ENCODE measurements around the gene COQ8A. TPM values are rescaled to one million over a fixed set of nuclear protein-coding genes. Genes with fewer than 3 reads are reported as not detected.

Gene COQ8A
- total RNA-seq, 4 donors from 2014 or later = 46.0 to 80.5 (median 67.7) TPM

DNA sequence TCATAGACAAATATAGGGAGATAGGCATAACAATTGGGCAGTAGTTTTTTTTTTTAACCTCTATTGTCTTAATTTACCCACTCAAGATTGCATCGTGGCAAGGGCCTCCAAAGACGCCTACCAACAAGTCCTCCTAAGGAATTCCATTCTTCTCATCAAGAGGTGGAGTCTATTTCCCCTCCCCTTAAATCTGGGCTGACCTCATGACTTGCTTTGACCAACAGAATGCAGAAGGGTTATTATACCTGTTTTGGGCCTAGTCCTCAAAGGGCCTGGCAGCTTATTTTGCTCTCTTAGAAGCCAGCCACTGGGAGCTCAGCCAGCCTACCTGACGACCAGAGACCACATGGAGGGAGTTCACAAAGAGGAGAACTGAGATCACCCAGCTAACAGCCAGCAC lies 92.3 kb downstream of the COQ8A start:
- H3K9me3 ChIP-seq = no peaks in the 10 kb centered on the region
- peaks cover 0 to 4% (median 2%) of the 10 kb centered on the region in 4 donors for H3K4me1 ChIP-seq
- no peaks in the 10 kb centered on the region for H3K27me3 ChIP-seq
- 79 to 93% methylated on average over 3 of the region's 3 CpGs for WGBS, 2 donors (ENCODE audit: low coverage in 1 of 2)
- TF ChIP-seq POLR2AphosphoS5 (IDR thresholded peaks at IDR 0.05) (no peak), POLR2A (IDR thresholded peaks at IDR 0.05) (no peak), EP300 (IDR thresholded peaks at IDR 0.05; ENCODE audit: low read depth) (no peak)
- TF ChIP-seq, protein P1, sequence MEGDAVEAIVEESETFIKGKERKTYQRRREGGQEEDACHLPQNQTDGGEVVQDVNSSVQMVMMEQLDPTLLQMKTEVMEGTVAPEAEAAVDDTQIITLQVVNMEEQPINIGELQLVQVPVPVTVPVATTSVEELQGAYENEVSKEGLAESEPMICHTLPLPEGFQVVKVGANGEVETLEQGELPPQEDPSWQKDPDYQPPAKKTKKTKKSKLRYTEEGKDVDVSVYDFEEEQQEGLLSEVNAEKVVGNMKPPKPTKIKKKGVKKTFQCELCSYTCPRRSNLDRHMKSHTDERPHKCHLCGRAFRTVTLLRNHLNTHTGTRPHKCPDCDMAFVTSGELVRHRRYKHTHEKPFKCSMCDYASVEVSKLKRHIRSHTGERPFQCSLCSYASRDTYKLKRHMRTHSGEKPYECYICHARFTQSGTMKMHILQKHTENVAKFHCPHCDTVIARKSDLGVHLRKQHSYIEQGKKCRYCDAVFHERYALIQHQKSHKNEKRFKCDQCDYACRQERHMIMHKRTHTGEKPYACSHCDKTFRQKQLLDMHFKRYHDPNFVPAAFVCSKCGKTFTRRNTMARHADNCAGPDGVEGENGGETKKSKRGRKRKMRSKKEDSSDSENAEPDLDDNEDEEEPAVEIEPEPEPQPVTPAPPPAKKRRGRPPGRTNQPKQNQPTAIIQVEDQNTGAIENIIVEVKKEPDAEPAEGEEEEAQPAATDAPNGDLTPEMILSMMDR (IDR thresholded peaks at IDR 0.05) = no peak
- intact Hi-C loops (cut with DNase I; ENCODE audit: low total_unique reads) = no loop called here
- no peak overlapping the region for H3K27ac ChIP-seq
- no peak for DNase-seq
- no peak overlapping the region for H3K4me3 ChIP-seq
- in situ Hi-C loops (cut with MboI; ENCODE audit: low pct_ligation_motif_present in 1 of 4, low pct_unique_long_range_greater_than_20kb in 1 of 4, low sequenced_read_pairs in 3 of 4) = no loop called here
- peaks cover 0 to 14% (median 6%) of the 10 kb centered on the region in 4 donors for H3K36me3 ChIP-seq

DNA sequence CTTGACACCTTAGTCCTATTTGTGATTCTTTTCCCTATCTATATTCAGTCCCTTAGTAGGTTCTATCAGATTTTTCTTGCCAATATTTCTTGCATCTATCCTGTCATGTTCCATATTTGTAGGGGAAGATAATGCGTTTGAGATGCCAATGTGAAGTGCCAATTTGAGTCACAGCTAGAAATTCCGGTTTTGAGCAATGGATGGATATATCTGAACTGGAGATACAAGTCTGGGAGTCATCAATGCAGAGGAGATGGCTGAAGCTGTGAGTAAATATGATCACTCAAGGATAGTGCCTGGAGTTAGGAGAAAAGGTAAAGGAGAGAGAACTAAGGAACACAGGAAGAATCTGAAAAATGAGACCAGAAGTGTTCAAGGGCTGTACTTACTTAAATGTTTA lies 93.8 kb downstream of the COQ8A start:
- Histone ChIP-seq H3K36me3 (peaks cover 0 to 9% (median 3%) of the 10 kb centered on the region in 4 donors), H3K4me3 (no peak overlapping the region), H3K27ac (no peak overlapping the region), H3K9me3 (no peaks in the 10 kb centered on the region), H3K27me3 (no peaks in the 10 kb centered on the region), H3K4me1 (peaks cover 0 to 5% (median 2%) of the 10 kb centered on the region in 4 donors)
- intact Hi-C loops (cut with DNase I; ENCODE audit: low total_unique reads) (no loop called here), in situ Hi-C loops (cut with MboI; ENCODE audit: low pct_ligation_motif_present in 1 of 4, low pct_unique_long_range_greater_than_20kb in 1 of 4, low sequenced_read_pairs in 3 of 4) (no loop called here)
- 65 to 72% methylated on average over 2 of the region's 2 CpGs for WGBS, 2 donors (ENCODE audit: low coverage in 1 of 2)
- DNase-seq = no peak
- TF ChIP-seq POLR2A (IDR thresholded peaks at IDR 0.05) (no peak), EP300 (IDR thresholded peaks at IDR 0.05; ENCODE audit: low read depth) (no peak), POLR2AphosphoS5 (IDR thresholded peaks at IDR 0.05) (no peak)
- TF ChIP-seq, protein P1 (IDR thresholded peaks at IDR 0.05) = no peak

DNA sequence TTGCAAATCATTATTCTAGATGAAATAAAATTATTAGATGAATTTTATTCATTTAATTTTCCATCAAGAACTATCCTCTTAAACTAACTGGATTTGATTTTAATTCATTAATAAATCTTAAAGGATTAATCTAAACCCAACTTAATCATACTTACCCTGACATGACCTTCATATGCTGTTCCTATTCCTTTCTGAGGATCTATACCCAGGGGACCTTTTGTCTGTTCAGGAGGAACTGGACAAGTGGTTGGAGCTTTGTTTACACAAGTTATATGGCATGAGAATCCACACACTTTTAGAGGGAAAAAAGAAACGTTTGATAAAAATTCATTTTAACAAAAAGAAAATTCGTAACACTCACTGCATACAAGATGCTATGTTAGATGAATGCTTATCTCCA lies 95.2 kb downstream of the COQ8A start:
- WGBS, 2 donors (ENCODE audit: low coverage in 1 of 2) = 44 to 73% methylated on average over 2 of the region's 2 CpGs
- Histone ChIP-seq H3K9me3 (no peaks in the 10 kb centered on the region), H3K4me1 (peaks cover 0 to 5% (median 2%) of the 10 kb centered on the region in 4 donors), H3K4me3 (no peak overlapping the region), H3K27ac (no peak overlapping the region), H3K36me3 (peaks cover 0 to 18% (median 4%) of the 10 kb centered on the region in 4 donors), H3K27me3 (no peaks in the 10 kb centered on the region)
- TF ChIP-seq EP300 (IDR thresholded peaks at IDR 0.05; ENCODE audit: low read depth) = no peak
- no peak for TF ChIP-seq POLR2A (IDR thresholded peaks at IDR 0.05)
- intact Hi-C loops (cut with DNase I; ENCODE audit: low total_unique reads) (no loop called here), in situ Hi-C loops (cut with MboI; ENCODE audit: low pct_ligation_motif_present in 1 of 4, low pct_unique_long_range_greater_than_20kb in 1 of 4, low sequenced_read_pairs in 3 of 4) (no loop called here)
- DNase-seq = no peak

DNA sequence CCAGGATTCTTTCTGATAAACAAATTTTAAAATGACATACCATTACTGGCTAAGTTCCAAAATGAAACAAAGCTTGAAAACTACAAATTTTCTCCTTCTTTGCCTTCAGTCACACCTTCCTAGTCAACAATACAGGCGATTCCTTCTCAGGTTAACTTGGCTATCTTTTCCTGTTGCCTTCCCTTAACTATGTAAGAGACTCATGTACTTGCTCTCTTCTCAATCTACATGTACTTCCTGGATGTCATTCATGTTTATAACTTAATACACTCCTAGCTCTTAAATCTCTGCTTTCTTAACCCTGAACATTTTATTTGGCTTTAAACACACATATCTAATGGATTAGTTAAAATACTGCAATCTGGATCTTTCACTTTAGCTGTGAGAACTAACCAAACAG lies 97.0 kb downstream of the COQ8A start:
- no peaks in the 10 kb centered on the region for H3K9me3 ChIP-seq
- H3K4me3 ChIP-seq = no peak overlapping the region
- 57 to 68% methylated on average over 1 of the region's 1 CpG for WGBS, 2 donors (ENCODE audit: low coverage in 1 of 2)
- H3K27me3 ChIP-seq = no peaks in the 10 kb centered on the region
- no peak for DNase-seq
- TF ChIP-seq POLR2AphosphoS5 (IDR thresholded peaks at IDR 0.05) (no peak), EP300 (IDR thresholded peaks at IDR 0.05; ENCODE audit: low read depth) (no peak), POLR2A (IDR thresholded peaks at IDR 0.05) (no peak)
- TF ChIP-seq, protein P1 (IDR thresholded peaks at IDR 0.05) = no peak
- intact Hi-C loops (cut with DNase I; ENCODE audit: low total_unique reads) = no loop called here
- H3K36me3 ChIP-seq = peaks cover 0 to 18% (median 4%) of the 10 kb centered on the region in 4 donors
- H3K27ac ChIP-seq = no peak overlapping the region
- H3K4me1 ChIP-seq = peaks cover 0 to 5% (median 2%) of the 10 kb centered on the region in 4 donors
- in situ Hi-C loops (cut with MboI; ENCODE audit: low pct_ligation_motif_present in 1 of 4, low pct_unique_long_range_greater_than_20kb in 1 of 4, low sequenced_read_pairs in 3 of 4) = no loop called here

Small RNA genes lying within 50 kb of the gene (small RNA-seq; reads per million reads assigned to genes)
- 0 reads per million in 4 donors for gene AL353689.1

Other genes starting within 250 kb of the COQ8A start
- 10 to 100 TPM; 14.3 to 57.6 (median 23.7) TPM for gene ITPKB, start 201.0 kb upstream of the COQ8A start, total RNA-seq
- gene PSEN2, start 69.7 kb upstream of the COQ8A start, total RNA-seq = 10 to 100 TPM; 24.6 to 47.5 (median 35.6) TPM